ENCODE measurements around the gene TBATA.

Gene TBATA

GRCh38 chr10:70747192-70747965, 37.8 kb downstream of the TBATA start:
- in situ Hi-C loops (cut with HindIII; ENCODE audit: low sequenced_read_pairs): no loop called here

DNA sequence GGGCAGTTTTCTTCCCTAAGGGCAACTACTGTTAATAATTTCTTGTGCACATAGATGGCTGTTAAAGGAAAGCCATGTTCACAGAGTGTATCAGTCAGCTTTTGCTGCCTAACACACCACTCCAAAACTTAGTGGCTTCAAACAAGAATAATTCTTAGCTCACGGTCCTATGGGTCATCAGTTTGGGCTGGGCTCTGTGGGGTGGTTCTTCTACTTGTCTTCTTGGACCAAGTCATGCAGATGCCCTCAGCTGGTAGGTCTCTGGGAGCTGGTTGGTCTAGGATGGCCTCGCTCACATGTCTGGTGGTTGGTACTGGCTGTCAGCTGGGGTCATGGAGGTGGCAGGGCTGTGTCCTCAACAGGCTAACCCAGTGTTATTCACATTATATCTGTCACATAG, 39.6 kb downstream of the TBATA start:
- in situ Hi-C loops (cut with HindIII; ENCODE audit: low sequenced_read_pairs): no loop called here

DNA sequence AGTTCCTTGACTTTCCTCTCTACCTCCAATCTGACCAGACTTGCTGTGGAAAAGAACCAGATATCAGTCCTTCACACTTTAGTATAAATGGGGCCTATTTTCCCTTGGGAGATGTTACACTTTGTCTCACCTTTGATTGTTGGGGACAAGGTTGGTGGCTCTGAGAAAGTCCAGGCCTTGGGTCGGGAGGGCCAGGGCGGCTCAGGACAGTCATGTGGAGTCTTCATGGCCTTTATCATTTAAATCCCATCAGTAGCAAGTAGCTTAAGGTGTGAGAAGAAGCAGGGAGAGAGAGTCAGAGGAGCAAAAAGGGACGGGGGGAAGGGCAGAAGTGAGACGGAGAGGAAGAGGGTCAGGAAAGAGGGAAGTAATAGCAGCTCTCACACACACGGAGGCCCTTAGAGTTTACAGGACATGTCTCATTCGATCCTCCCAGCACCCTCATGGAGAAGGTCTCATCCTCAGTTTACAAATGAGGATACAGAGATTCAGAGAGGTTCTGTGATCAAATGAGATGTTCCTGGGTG, 40.5 kb downstream of the TBATA start:
- in situ Hi-C loops (cut with HindIII; ENCODE audit: low sequenced_read_pairs): no loop called here

- in situ Hi-C loops (cut with HindIII; ENCODE audit: low sequenced_read_pairs): no loop called here
Observed at GRCh38 chr10:70743879-70744278, 41.3 kb downstream of the TBATA start.

- in situ Hi-C loops (cut with HindIII; ENCODE audit: low sequenced_read_pairs): no loop called here
Observed at GRCh38 chr10:70743430-70743788, 41.8 kb downstream of the TBATA start.

DNA sequence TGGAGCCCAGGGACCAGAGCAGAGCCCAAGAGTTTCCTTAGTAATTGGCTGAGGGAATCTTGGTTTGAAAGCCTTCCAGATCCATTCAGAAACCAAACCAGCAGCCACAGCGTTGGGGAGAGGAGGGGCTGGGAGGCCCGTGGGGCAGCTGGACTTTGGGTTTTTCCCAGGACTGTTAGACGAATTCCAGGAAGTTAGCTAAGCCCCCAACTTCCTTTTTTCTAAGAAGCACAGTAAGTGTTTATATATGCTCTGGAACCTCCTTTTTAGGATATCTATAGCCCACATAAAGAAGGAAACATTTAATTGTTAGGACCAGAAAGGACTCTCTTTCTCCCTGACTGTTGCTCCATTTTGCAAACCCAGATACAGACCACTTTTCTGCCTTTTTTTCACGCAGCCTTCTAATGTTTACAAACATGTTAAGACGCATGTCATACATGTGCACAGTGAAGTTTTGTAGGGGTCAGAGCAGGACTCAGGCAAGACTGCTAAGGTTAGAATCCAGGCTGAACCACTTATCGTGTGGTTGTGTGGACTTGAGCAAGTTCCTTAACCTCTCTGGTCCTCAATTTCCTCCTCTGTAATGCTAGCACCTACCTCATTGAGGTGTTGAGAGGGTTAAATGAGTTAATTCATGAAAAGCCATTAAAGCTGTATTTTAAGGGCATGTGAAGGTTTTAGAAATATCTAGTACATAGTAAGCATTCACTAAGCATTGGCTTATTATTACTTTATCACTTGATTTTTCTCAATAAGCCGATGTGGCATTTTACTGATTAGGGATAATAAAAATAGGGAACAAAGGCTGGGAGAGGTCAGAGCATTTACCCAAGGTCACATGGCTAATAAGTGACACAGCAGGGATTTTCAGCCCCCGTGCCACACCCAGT, 42.4 kb downstream of the TBATA start:
- in situ Hi-C loops (cut with HindIII; ENCODE audit: low sequenced_read_pairs): no loop called here

- in situ Hi-C loops (cut with HindIII; ENCODE audit: low sequenced_read_pairs): no loop called here
Observed at GRCh38 chr10:70740406-70741288, 44.5 kb downstream of the TBATA start.

DNA sequence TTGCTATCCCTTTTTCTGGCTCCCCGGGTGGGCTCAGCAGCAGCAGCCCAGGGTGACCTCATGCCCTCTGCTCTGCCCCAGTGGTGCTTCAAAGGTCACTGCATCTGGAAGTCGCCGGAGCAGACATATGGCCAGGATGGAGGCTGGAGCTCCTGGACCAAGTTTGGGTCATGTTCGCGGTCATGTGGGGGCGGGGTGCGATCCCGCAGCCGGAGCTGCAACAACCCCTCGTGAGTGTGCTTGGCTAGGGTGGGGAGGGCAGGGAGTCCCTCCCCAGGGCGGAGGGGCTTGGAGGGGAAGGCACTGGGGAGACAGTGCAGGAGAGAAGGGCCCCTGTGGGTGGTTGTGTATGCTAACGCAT, 46.4 kb downstream of the TBATA start:
- in situ Hi-C loops (cut with HindIII; ENCODE audit: low sequenced_read_pairs): no loop called here

DNA sequence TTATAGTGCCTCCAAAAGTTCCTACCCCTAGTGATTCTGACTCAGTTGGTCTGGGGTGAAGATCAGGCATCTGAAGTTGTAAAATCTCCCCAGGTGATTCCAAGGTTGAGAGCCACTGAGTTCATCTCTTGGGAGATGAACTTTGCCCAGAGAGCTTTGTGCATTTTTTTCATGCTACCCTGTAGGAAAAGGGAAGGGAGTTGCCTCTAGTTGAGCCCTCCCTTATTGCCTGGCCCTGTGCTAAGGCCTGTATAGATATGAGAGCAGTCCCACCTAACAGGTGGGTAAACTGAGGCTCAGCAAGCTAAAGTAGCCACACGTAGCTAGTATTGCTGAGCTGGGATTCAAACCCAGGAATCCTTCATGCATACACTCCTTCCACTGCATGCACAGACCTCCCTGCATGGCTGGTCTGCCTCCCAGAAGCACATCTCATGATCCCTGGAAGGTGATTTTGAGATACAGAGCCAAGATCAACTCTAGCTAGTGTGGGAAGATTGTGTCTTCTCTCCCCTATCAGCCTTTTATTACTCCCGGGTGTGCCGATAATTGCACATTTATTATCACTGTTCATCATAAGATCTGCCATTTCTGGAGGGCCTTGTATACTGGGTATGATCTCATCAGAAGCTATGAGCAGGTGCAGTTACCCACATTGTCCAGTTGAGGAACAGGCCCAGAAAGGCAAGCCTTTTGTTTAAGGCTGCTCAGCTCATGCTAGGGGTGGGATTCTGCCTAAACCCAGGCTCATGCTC, 47.0 kb downstream of the TBATA start:
- in situ Hi-C loops (cut with HindIII; ENCODE audit: low sequenced_read_pairs): no loop called here

GRCh38 chr10:70737250-70737649, 47.9 kb downstream of the TBATA start:
- in situ Hi-C loops (cut with HindIII; ENCODE audit: low sequenced_read_pairs): no loop called here

GRCh38 chr10:70736525-70736924, 48.7 kb downstream of the TBATA start:
- in situ Hi-C loops (cut with HindIII; ENCODE audit: low sequenced_read_pairs): no loop called here

GRCh38 chr10:70735161-70735560, 50.0 kb downstream of the TBATA start:
- in situ Hi-C loops (cut with HindIII; ENCODE audit: low sequenced_read_pairs): no loop called here

- in situ Hi-C loops (cut with HindIII; ENCODE audit: low sequenced_read_pairs): no loop called here
Observed at GRCh38 chr10:70733051-70733450, 52.1 kb downstream of the TBATA start.

- in situ Hi-C loops (cut with HindIII; ENCODE audit: low sequenced_read_pairs): no loop called here
Observed at GRCh38 chr10:70732569-70732968, 52.6 kb downstream of the TBATA start.

DNA sequence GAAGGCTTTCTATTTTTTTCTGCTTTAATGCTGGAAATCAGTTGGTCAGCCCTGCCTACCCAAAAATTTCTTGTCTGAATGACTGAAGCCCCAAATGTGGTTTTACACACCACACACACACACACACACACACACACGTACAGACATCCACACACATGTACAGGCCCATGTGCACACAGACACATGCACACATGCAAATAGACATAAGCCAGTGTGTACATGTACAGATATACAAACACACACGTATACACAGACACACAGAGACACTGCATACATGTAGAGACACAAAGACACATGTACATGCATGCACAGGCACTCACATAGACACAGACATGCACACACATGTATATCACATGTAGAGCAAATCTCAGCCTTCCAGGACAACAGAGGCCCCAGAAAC, 54.2 kb downstream of the TBATA start:
- in situ Hi-C loops (cut with HindIII; ENCODE audit: low sequenced_read_pairs): no loop called here

DNA sequence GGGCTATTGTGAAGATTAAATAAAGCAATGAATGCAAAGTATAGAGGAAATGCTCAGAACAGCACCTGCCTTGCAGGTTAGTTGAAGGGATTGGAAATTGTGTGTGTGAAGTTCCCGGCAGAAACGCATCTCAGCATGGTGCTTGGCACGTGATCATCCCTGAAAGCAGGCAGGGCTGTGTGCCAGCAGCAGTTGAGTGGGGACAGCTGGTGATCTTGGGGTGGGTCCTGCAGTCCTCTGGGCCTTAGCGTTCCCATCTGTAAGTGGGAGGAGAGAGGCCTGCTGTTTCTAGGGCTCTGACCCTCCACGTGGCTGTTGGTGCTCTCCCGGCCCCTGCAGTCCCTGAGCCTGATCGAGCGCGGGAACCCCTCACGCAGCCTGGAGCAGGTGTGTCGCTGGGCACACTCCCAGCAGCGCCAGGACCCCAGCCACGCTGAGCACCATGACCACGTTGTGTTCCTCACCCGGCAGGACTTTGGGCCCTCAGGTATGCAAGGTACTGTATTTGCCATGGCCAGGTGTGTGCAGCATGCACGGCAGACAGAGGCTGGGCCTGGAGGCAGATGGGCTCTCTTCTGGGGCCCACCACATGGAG, 55.3 kb downstream of the TBATA start:
- in situ Hi-C loops (cut with HindIII; ENCODE audit: low sequenced_read_pairs): no loop called here

DNA sequence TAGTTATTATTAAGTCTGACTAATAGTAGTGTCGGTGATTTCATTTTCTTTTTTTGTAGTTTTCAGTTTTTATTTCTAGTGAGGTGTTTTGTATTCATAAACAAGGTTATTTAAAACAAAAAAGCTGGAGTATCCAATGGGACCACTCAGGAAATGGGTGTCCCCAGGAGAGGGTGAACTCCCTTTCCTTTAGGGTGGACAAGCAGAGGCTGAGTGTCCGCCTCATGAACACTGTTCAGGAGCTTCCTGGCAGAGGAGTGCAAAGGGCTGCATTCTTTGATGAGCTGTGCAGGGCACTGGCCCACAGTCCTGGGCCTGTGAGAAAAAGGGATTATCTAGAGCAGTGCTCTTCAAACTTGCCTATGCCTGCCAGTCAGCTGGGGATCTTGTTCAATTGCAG, 56.8 kb downstream of the TBATA start:
- in situ Hi-C loops (cut with HindIII; ENCODE audit: low sequenced_read_pairs): no loop called here

- in situ Hi-C loops (cut with HindIII; ENCODE audit: low sequenced_read_pairs): no loop called here
Observed at GRCh38 chr10:70726909-70727495, 58.2 kb downstream of the TBATA start.

DNA sequence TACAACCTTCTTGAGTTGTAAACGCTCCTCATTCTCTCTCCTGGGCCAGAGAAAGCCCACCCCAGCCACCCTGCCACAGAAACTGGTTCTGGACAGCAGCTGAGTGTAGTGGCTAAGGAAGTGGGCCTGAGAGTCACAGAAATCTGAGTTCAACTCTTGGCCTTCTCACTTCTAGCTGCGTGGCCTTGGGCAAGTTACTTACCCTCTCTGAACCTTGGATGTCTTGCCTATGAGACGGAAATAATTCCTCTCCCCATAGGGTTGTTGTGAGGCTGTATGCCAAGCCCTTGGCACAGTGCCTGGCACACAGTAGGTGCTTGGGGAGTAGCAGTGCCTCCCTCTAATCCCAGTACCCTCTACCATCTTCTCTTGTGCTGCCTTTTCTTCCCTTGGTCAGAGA, 61.4 kb downstream of the TBATA start:
- in situ Hi-C loops (cut with HindIII; ENCODE audit: low sequenced_read_pairs): no loop called here
